T follicular helper cell (primary cell): ENCODE results near the gene ANGPTL2.

Experiments
- DNase-seq: peaks from one replicate; pipeline ENCODE4 v3.0.0-alpha.2; 2020; ENCODE audit warnings: low read depth

The ANGPTL2 gene

DNA sequence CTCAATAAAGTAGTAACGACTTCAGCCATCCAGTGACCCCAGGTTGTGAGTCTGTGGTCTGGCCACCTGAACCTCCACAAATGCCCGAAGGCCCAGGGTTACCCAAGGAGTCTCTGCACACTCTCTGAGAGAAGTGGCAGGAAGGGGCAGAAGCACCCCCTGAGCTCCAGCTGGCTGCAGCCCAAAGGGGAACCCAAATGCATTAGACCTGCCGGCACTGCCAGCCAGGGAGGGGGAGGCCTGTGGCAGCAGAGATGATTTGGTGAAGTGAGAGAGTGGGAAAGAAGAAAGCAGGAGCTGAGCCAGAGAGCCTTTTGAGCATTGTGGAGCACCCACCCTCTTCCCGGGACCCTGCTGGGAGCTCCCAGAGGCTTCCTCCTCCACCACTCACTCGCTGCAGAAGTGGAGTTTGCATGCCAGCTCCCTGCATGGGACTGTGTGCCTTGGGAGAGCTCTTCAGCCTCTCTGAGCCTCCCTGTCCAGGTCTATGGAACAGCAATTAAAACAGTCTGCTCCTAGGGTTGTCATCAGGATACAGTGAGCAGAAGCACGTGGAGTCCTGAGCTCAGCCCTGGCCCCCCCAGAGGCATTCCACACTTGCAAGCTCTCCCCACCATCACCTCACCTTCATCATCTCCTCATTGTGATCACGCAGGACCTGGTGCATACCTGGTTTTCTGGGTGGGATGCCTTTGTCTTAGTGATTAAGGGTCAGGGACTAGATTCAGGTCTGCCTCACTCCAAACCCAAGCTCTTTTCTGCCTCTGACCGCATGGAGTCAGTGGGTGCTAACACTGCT lies 13.8 kb upstream of the ANGPTL2 start:
- no peak for DNase-seq

DNA sequence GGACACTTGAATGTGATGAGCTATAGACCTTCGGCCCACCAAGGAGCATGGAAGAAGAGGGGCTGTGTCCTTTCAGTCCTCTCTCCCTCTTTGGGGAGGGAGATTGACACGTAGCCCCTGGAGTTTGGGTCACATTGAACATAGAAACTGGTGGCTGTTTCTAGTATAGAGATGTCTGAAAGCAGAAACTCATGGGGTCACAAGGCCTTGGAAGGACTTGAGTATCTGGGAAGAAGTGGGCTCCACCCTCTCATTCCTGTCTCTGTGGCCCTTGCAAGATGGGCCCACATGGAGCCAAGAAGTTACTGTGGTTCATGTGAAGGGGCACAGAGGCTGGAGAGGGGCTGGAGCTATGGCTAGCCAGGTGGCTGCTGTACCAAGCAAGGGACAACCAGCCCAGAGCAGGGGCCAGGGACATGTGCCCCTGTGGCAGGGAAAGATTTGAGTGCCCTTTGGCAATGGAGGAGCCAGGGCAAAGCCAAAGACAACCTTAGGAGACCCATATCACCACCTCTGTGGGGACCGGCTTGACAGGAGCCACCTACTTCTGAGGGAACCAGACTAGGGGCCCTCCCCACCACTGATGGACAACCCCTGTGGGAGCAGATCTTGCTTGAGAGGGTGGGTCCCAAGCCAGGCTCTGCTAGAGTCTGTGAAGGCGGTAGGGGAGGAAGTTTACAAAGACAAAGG lies 12.8 kb upstream of the ANGPTL2 start:
- DNase-seq = no peak

GRCh38 chr9:127133739-127134167 lies 11.3 kb upstream of the ANGPTL2 start:
- no peak for DNase-seq

DNA sequence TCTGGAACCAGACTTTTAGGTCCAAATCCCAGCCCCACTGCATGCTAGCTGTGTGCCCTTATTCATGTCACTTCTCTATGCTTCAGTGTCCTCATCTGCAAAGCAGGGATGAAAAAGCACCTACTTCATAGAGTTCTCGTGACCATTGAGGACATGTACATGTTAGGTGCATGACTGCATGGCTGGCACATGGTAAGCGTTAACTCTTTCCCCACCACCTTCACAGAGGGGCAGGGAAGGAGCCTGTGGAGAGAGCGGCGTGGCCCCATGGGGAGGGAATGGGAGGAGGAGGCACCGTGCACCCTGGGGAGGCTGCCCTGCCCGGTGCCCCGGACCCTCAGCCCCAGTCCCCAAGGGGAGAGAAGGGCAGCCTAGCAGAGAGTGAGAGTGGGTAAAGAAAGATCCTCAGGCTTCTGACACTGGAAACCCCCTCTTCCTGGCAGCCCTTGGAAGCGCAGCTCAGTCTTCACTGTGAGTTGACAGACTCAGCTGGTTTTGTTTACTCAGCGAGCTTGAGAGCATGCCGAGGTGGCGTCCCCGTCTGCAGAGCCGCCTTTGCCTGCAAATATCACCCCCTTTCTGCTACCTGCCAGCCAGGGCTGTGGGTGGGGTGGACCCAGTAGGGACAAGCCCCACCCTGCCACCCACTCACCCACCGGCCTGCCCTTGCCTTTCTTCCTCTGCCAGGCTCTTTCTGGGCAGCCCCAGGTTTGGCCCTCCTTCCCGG lies 10.6 kb upstream of the ANGPTL2 start:
- no peak for DNase-seq

- DNase-seq = no peak
These were observed 9.9 kb upstream of the ANGPTL2 start for GRCh38 chr9:127132375-127132774.

DNA sequence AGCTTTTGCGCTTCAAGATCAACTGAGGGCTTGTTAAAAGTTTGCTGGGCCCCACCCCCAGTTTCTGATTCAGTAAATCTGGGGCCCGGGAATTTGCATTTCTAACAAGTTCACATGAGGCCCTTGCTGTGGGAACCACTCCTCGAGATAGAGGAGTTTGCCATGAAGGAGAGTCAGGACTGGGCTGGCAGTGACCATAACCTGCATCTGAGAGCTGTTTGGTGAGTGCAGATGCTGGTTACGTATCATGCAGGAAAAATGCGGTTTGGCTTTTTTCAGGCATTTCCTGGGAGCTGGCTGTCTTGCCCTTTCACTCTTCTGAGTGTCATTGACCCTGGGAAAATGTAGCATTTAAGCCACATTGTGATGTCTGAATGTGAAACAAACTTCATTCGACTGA lies 9.4 kb upstream of the ANGPTL2 start:
- no peak for DNase-seq

- no peak for DNase-seq
These were observed 8.5 kb upstream of the ANGPTL2 start for GRCh38 chr9:127130661-127131538.

DNA sequence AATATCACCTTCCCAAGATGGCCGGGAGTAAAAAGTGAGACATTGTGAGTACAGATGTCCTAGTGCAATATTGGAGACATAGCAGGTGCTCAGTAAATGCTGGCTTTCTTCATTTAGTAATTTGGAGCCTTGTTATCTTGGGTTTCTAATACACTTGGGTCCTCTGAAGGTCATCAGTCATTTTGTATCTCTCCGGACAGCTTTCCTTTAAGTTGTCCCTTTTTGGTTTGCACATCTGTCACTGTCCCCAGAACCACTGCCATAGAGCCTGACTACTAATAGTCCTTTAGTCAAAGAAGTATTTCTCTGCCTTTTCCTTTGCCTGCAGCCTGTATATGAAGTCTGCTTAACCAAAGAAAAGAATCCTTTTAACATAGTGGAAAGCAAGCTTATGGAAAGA lies 7.8 kb upstream of the ANGPTL2 start:
- DNase-seq = no peak

DNA sequence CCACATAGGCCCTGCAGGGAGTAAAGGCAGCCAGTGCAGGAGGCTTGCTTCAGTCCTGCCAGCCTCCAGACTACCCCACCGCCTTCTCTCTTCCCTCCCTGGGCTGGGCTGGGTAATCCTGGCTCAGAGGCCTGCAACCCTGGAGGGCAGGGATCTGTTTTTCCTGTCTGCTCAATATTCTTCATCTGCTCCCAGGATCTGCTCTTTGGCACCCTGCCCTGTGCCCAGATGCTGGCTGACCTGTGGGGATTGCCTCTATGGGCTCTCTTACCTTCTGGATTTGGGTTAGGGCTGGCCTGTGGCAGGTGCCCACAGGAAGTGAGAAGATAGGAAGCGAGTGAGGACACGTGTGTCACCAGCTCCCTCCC lies 7.3 kb upstream of the ANGPTL2 start:
- no peak for DNase-seq

GRCh38 chr9:127129073-127129717 lies 6.8 kb upstream of the ANGPTL2 start:
- no peak for DNase-seq

DNA sequence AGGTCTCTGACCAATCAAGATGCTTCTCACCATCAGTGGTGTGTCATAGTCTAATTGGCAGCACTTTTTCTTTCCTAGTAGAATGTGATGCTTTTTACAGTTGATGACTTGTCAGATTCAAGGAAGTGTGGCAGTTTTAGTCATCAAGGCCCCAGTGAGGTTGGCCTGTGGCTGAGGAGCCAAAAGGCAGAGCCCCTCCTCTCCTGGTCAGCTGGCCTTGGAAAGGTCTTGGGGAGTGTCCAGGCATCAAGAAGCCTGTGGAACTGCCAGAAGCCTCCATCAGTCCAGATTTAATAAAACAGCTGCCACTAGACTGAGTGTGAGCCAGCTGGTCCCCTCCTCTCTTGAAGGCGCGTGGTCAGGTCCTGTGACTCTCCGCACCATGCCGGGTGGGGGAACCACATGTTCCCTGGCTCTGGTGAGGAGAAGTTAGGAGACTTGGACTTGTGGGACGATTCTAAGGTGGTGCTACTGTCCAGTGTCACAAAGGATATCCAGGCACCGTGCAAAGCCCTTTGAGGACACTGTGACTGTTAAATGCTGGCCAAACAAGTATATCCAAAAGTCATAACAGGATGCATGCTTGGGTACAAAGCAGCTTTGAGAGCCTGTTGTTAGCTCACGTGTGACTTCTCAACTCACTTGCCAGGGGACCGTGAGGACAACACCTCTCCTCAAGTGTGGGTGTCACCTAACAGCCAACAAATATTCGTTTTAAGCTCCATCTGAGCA lies 6.1 kb upstream of the ANGPTL2 start:
- no peak for DNase-seq

DNA sequence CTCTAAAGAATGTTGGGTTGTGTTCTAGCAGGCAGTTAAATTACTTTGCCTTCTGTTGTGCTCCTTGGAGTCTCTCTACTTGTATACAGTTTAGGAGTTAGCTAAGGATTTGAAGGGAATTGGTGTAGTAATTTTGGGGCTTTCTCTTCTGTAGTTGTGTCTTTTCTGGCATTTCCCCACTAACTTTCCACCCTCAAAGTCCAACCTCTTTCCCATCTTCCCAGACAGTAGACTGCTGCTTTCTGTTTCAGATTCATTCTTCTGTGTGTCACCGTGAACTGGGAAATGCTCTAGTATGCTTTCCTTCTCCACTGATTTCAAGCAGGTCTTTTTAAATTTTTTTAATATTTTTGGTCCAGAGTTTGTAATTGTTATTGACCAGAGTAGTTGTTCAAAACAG lies 4.5 kb upstream of the ANGPTL2 start:
- no peak for DNase-seq

DNA sequence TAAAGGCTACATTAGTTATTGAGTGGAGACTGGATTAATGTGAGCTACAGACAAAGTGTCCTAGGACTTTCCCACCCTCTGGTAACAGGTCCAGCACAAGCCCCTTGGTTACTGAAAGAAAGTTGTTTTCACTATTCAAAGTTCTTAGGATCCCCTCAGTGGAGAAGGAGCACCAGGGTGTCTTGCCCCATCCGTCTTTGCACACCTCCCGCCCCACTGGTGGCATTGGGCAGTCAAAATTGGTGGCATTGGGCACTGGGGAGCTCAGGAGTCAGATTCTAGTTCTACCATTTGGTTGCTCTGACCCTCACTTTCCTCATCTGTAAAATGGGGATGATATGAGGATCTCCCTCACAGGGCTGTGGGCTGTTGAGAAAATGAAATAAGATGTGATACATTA lies 2.4 kb upstream of the ANGPTL2 start:
- DNase-seq = no peak

DNA sequence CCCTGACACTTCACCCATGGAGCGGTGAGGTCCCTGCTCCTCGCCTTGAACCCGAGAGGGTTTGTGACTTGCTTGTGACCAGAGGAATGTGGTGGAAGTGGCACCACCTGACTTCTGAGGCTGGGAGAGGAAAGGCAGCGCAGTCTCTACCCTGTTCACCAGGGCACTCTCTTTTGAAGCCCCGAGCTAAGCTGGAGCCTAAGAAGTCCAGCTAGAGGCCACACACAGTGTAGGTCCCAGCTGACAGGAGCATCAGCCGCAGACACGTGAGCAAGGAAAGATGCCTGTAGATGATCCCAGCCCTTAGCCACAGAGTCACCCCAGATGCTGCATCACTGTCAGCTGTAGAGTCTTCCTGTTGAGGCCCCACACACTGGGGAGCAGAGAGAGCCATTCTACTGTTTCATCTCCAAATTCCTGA lies 1.7 kb upstream of the ANGPTL2 start:
- no peak for DNase-seq

GRCh38 chr9:127123064-127123890 lies 842 bp upstream of the ANGPTL2 start:
- no peak for DNase-seq

DNA sequence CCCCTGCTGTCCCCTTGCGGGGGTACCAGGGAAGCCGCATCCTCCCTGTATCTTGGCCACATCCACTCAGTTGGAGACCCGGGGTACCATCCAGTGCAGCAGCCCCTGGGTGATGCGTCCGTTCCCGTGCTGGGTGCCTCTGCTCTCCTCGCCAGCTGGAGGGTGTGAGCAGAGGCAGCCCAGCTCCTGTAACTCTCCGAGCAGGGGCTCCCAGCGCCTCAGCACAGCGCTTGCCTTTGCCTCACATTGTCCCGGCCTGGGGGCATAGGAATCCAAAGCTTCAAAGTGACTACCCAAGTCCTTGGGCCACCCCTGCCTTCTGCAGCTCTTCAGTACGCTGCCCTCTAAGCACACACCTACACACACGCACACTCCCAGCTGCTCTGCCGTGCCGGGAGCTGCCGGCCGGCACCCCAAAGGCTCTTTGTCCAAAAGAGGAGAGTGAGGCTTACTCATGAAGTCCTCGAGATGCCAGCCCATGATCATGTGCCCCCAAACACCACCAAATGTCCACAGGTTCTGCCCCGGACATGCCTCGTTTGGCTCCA lies 733 bp downstream of the ANGPTL2 start:
- no peak for DNase-seq

DNA sequence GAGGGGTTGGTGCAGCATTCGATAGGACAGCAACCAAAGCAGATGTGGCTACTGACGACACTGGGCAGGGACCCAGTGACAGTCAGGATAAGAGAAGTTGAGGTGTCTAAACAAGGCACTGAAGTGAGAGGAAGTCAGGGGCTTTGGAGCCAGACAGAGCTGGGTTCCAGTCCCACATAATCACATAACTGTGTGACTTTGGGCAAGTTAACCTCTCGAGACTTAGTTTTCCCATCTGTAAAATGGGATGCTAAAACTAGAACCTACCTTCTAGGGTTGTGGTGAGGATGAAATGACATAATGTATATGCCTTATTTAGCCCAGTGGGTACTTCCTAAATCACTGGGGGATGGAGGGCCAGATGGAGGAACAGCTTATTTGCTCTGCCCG lies 3.1 kb downstream of the ANGPTL2 start:
- no peak for DNase-seq

DNA sequence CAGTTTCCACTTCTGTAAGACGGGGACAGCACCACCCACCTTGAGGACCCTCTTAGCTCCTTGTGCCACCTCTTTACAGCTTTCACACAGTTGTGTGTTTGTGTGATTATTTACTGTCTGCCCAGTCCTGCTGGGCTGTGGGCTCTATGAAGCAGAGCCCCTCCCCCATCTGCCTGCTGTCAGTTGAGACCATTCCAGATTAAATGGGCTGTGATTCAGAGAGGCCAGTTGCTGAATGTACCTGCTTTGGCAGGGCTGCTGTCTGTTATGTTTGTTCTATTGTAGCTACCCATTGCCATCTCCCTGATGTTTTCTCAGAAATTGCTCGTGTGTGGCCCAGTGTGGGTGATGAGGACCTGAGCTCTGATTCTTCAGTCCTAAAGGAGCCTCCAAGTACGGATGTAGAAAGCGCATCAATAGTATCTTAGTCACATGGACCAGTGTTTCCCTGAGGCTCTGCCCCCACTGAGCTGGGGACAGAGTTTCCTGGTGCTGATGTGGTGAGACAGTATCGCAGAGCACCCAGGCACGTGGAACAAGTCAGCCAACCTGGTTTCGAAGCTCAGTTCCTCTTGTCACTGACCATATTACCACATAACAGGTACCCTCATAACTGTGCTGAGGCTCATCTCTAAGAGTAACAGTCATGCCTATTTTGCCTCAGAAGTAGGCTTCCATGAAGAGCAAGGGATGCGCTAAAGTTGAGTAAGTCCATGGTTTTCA lies 3.7 kb downstream of the ANGPTL2 start:
- no peak for DNase-seq

- no peak for DNase-seq
These were observed 4.6 kb downstream of the ANGPTL2 start for GRCh38 chr9:127117801-127118200.
